GM12878 (cell line): ENCODE data around the gene PKP4. TPM values are rescaled to one million over a fixed set of nuclear protein-coding genes. Genes with fewer than 3 reads are reported as not detected.

Experiments used
- ATAC-seq: fragments of 200-7000 bp; cut with Tn5 transposase; 3 replicates; pipeline ENCODE4 v1.9.1; 2020; ENCODE audit warnings: mild to moderate bottlenecking, moderate library complexity
- BruUV-seq: library from RNA; stranded (reverse); fragments of 400-500 nt; replicated peaks from 2 replicates; lab custom pipeline; 2021; lab: Mats Ljungman, UMichigan
- CTCF ChIA-PET: fragments of 300-600 bp; sonication (Branson Sonifier 250); formaldehyde crosslinking; extraction: SDS; loops from one replicate; lab custom pipeline; 2021; ENCODE audit warnings: inconsistent platforms; lab: Yijun Ruan, JAX
- POLR2A ChIA-PET: fragments of 350-600 bp; formaldehyde crosslinking; extraction: SDS; loops from one replicate; lab custom pipeline; 2021; ENCODE audit warnings: inconsistent platforms; lab: Charles Lee
- RAD21 ChIA-PET: fragments of 300-600 bp; sonication (Branson Sonifier 250); formaldehyde crosslinking; loops from one replicate; lab custom pipeline; 2023; ENCODE audit warnings: antibody characterized with exemption; ENCODE audit not compliant: unreplicated experiment; lab: Charles Lee
- SMC1A ChIA-PET: fragments of 300-600 bp; sonication (Branson Sonifier 250); formaldehyde crosslinking; loops from one replicate; lab custom pipeline; 2023; ENCODE audit not compliant: unreplicated experiment, uncharacterized antibody; lab: Charles Lee
- DNase-seq: peaks from one replicate; pipeline ENCODE4 v3.0.0-alpha.2; 2011; ENCODE audit warnings: low read depth, low spot score
- FAIRE-seq: peaks from 3 replicates; lab custom pipeline; 2011; peaks lifted over from hg19 to GRCh38; lab: Jason Lieb, UNC
- H2AFZ ChIP-seq: 2 replicates; pipeline ENCODE4 v1.6.0; 2011; ENCODE audit warnings: low read depth, low read length, control low read depth; ENCODE audit not compliant: control insufficient read depth
- H3K27ac ChIP-seq: 2 replicates; pipeline ENCODE4 v1.5.1; 2011; ENCODE audit warnings: control low read depth; ENCODE audit not compliant: control insufficient read depth, insufficient read depth
- H3K27me3 ChIP-seq, 2 experiments: replicated peaks in 1 of 2; 2 replicates each; pipeline versions ENCODE4 v1.6.0 to v1.6.1; 2011; ENCODE audit warnings: low read length in 1 of 2; ENCODE audit not compliant: control insufficient read depth in 2 of 2, insufficient read depth in 2 of 2
- H3K36me3 ChIP-seq, 2 experiments: 2 replicates each; pipeline ENCODE4 v1.5.1; 2011; ENCODE audit warnings: low read length in 1 of 2; ENCODE audit not compliant: control insufficient read depth in 2 of 2, insufficient read depth in 2 of 2
- H3K4me1 ChIP-seq: 2 replicates; pipeline ENCODE4 v1.6.1; 2011; ENCODE audit warnings: mild to moderate bottlenecking, low read length, moderate library complexity, mixed read lengths; ENCODE audit not compliant: control insufficient read depth, insufficient read depth
- H3K4me2 ChIP-seq: 2 replicates; pipeline ENCODE4 v1.6.0; 2011; ENCODE audit warnings: control low read depth; ENCODE audit not compliant: control insufficient read depth, insufficient read depth
- H3K4me3 ChIP-seq: fragments of 200-600 bp; sonication (generic); 2 replicates; pipeline ENCODE4 v1.5.1; 2016
- H3K79me2 ChIP-seq: 2 replicates; pipeline ENCODE4 v1.6.0; 2011; ENCODE audit warnings: low read length; ENCODE audit not compliant: control insufficient read depth, insufficient read depth
- H3K9ac ChIP-seq: 2 replicates; pipeline ENCODE4 v1.8.0; 2011; ENCODE audit warnings: low read length, control low read depth, mixed read lengths; ENCODE audit not compliant: control insufficient read depth, insufficient read depth
- H3K9me3 ChIP-seq: replicated peaks from 3 replicates; pipeline ENCODE4 v1.5.1; 2011; ENCODE audit warnings: mild to moderate bottlenecking, low read length; ENCODE audit not compliant: control insufficient read depth, insufficient read depth
- H4K20me1 ChIP-seq: 2 replicates; pipeline ENCODE4 v1.6.0; 2011; ENCODE audit not compliant: control insufficient read depth, insufficient read depth
- BCL11A ChIP-seq: IDR thresholded peaks from 2 replicates; pipeline ENCODE4 v1.6.1; 2011; ENCODE audit warnings: low read depth, low read length
- EGR1 ChIP-seq, 2 experiments: IDR thresholded peaks; 1 replicate in 1 of 2; 2 replicates in 1 of 2; pipeline ENCODE4 v1.6.1; 2011 to 2012; ENCODE audit warnings: low read depth in 2 of 2, low read length in 2 of 2, borderline replicate concordance in 1 of 2, mild to moderate bottlenecking in 1 of 2, moderate library complexity in 1 of 2
- HDGF ChIP-seq: fragments of 450-650 bp; IDR thresholded peaks from 2 replicates; pipeline ENCODE4 v1.6.1; 2016; ENCODE audit warnings: antibody characterized with exemption
- IRF3 ChIP-seq: fragments of 450-650 bp; IDR thresholded peaks from 2 replicates; pipeline ENCODE4 v1.6.1; 2014; ENCODE audit warnings: mild to moderate bottlenecking
- JUNB ChIP-seq: IDR thresholded peaks from 2 replicates; pipeline ENCODE4 v1.6.1; 2016; ENCODE audit warnings: antibody characterized with exemption, mild to moderate bottlenecking
- MXI1 ChIP-seq: fragments of 150-350 bp; IDR thresholded peaks from 2 replicates; pipeline ENCODE4 v1.6.1; 2011; ENCODE audit warnings: low read depth, mild to moderate bottlenecking, inconsistent platforms, low read length, improper control_type of control experiment
- MYC ChIP-seq: IDR thresholded peaks from 2 replicates; pipeline ENCODE4 v1.6.1; 2011; ENCODE audit warnings: mild to moderate bottlenecking, low read length, moderate library complexity, inconsistent platforms; ENCODE audit not compliant: insufficient read depth, insufficient replicate concordance, insufficient read length, severe bottlenecking
- NBN ChIP-seq: fragments of 450-650 bp; IDR thresholded peaks from 2 replicates; pipeline ENCODE4 v1.6.1; 2016
- RCOR1 ChIP-seq: conservative IDR thresholded peaks from 2 replicates; pipeline ENCODE4 v1.6.1; 2012; ENCODE audit warnings: low read depth, low read length, improper control_type of control experiment
- SMAD1 ChIP-seq: fragments of 450-650 bp; IDR thresholded peaks from 2 replicates; pipeline ENCODE4 v1.6.1; 2018; ENCODE audit warnings: mild to moderate bottlenecking, low read depth; ENCODE audit not compliant: partially characterized antibody
- SMAD5 ChIP-seq: IDR thresholded peaks from 2 replicates; pipeline ENCODE4 v1.6.1; 2016; ENCODE audit warnings: antibody characterized with exemption, low read depth
- SRF ChIP-seq, 2 experiments: IDR thresholded peaks; 2 replicates each; pipeline ENCODE4 v1.6.1; 2011; ENCODE audit warnings: low read depth in 2 of 2, low read length in 2 of 2, mild to moderate bottlenecking in 1 of 2, moderate library complexity in 1 of 2
- TCF12 ChIP-seq: IDR thresholded peaks from 2 replicates; pipeline ENCODE4 v1.6.1; 2011; ENCODE audit warnings: low read depth, mild to moderate bottlenecking, low read length
- ZNF24 ChIP-seq: fragments of 450-650 bp; IDR thresholded peaks from 2 replicates; pipeline ENCODE4 v1.6.1; 2017; ENCODE audit warnings: antibody characterized with exemption, mild to moderate bottlenecking
- WGBS: methylation state at CpG from one replicate; pipeline ENCODE4 v1.1.6; 2016; ENCODE audit warnings: low lambda C conversion rate; ENCODE audit not compliant: insufficient replicate concordance, insufficient coverage; ENCODE audit errors: missing lambda C conversion rate; 5-methylcytosine and 5-hydroxymethylcytosine counted together
- in situ Hi-C: fragments of 300-500 bp; cut with MboI; formaldehyde crosslinking; loops from 9 replicates; pipeline ENCODE4 v1.14.3; 2018; ENCODE audit warnings: mixed read lengths
- intact Hi-C: fragments of 100-400 bp; cut with micrococcal nuclease; formaldehyde crosslinking; loops from one replicate; pipeline ENCODE4 v1.14.2; 2022; ENCODE audit not compliant: unreplicated experiment
- polyA plus RNA-seq, 11 experiments: library from polyadenylated mRNA; depleted of rRNA in 4 of 11; unstranded in 6 of 11; stranded (reverse) in 5 of 11; fragments of >200 nt; fragmentation: Nextera tagmentation in 4 of 11; fragmentation: Illumina TruSeq in 1 of 11; extraction: Ambion mirVana in 4 of 11; extraction: Trizol in 1 of 11; gene quantifications; 1 replicate in 1 of 11; 2 replicates in 10 of 11; pipeline versions ENCODE4 v1.2.1 to v1.2.3, GENCODE V29; 2011 to 2016; ENCODE audit warnings: inconsistent platforms in 2 of 11, missing spikeins in 2 of 11, low read depth in 1 of 11
- total RNA-seq, 4 experiments: library from RNA; depleted of rRNA in 3 of 4; stranded (reverse); fragments of >200 nt in 3 of 4; fragmentation: Illumina TruSeq in 1 of 4; extraction: Trizol in 1 of 4; gene quantifications; 2 replicates each; pipeline versions ENCODE4 v1.2.1 to v1.2.3, GENCODE V29; 2013 to 2021
- TF ChIP-seq, protein P1 (sequence below): fragments of 450-650 bp; IDR thresholded peaks from 2 replicates; pipeline ENCODE4 v1.6.1; 2017; ENCODE audit warnings: low read depth, mild to moderate bottlenecking, moderate library complexity
- TF ChIP-seq, protein P2 (sequence below), 3 experiments: IDR thresholded peaks in 2 of 3; conservative IDR thresholded peaks in 1 of 3; 2 replicates each; pipeline ENCODE4 v1.5.1; 2011; ENCODE audit warnings: low read depth in 3 of 3, low read length in 3 of 3, mild to moderate bottlenecking in 3 of 3, control low read depth in 2 of 3, moderate library complexity in 2 of 3, inconsistent platforms in 1 of 3, mixed read lengths in 1 of 3; ENCODE audit not compliant: control insufficient read depth in 2 of 3, insufficient read depth in 1 of 3; ENCODE audit errors: extremely low read depth in 1 of 3

The PKP4 gene
- total and polyA plus RNA-seq, 10 of the 15 experiments (the other 5 are each of a cell fraction or from before 2014, with no cell fraction given) = 4.8 to 35.8 (median 17.7) TPM

- TF ChIP-seq IRF3 (no peak), ZNF24 (no peak), NBN (no peak), SMAD5 (no peak), EGR1 (IDR thresholded peaks at IDR 0.05; ENCODE audit: borderline replicate concordance in 1 of 2, low read depth in 2 of 2, low read length in 2 of 2) (no peak), RCOR1 (no peak), MXI1 (no peak)
Measured at GRCh38 chr2:158412206-158412605, 44.5 kb upstream of the PKP4 start (continued).

- CTCF ChIA-PET = no interaction called here
- ATAC-seq (no peak), DNase-seq (no peak), FAIRE-seq (no peak)
- intact Hi-C loops (no loop called here), in situ Hi-C loops (no loop called here)
- no peaks in the 10 kb centered on the region for H3K79me2 ChIP-seq
- H3K4me1 ChIP-seq = no peaks in the 10 kb centered on the region
- no peak overlapping the region for H3K4me2 ChIP-seq
- H2AFZ ChIP-seq = no peak overlapping the region
- no peak overlapping the region for H3K4me3 ChIP-seq
- no peak overlapping the region for H3K27ac ChIP-seq
- H3K9ac ChIP-seq = no peak overlapping the region
- TF ChIP-seq HDGF (no peak), SRF (IDR thresholded peaks at IDR 0.05; ENCODE audit: low read depth in 2 of 2, low read length in 2 of 2) (no peak), BCL11A (no peak), TCF12 (no peak), SMAD1 (no peak), JUNB (no peak), SMAD5 (no peak), MYC (no peak)
- TF ChIP-seq, protein P1, sequence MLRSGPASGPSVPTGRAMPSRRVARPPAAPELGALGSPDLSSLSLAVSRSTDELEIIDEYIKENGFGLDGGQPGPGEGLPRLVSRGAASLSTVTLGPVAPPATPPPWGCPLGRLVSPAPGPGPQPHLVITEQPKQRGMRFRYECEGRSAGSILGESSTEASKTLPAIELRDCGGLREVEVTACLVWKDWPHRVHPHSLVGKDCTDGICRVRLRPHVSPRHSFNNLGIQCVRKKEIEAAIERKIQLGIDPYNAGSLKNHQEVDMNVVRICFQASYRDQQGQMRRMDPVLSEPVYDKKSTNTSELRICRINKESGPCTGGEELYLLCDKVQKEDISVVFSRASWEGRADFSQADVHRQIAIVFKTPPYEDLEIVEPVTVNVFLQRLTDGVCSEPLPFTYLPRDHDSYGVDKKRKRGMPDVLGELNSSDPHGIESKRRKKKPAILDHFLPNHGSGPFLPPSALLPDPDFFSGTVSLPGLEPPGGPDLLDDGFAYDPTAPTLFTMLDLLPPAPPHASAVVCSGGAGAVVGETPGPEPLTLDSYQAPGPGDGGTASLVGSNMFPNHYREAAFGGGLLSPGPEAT = no peak
- TF ChIP-seq, protein P2, sequence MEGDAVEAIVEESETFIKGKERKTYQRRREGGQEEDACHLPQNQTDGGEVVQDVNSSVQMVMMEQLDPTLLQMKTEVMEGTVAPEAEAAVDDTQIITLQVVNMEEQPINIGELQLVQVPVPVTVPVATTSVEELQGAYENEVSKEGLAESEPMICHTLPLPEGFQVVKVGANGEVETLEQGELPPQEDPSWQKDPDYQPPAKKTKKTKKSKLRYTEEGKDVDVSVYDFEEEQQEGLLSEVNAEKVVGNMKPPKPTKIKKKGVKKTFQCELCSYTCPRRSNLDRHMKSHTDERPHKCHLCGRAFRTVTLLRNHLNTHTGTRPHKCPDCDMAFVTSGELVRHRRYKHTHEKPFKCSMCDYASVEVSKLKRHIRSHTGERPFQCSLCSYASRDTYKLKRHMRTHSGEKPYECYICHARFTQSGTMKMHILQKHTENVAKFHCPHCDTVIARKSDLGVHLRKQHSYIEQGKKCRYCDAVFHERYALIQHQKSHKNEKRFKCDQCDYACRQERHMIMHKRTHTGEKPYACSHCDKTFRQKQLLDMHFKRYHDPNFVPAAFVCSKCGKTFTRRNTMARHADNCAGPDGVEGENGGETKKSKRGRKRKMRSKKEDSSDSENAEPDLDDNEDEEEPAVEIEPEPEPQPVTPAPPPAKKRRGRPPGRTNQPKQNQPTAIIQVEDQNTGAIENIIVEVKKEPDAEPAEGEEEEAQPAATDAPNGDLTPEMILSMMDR (IDR thresholded peaks at IDR 0.05 in 2 of 3, conservative IDR thresholded peaks at IDR 0.05 in 1 of 3; ENCODE audit: control insufficient read depth in 2 of 3, extremely low read depth in 1 of 3, insufficient read depth in 1 of 3, low read depth in 3 of 3, low read length in 3 of 3) = no peak
- SMC1A ChIA-PET = no interaction called here
- H4K20me1 ChIP-seq = no peaks in the 10 kb centered on the region
- 0% methylated on average over 2 of the region's 2 CpGs for WGBS
- H3K27me3 ChIP-seq = no peaks in the 10 kb centered on the region
- H3K9me3 ChIP-seq = no peaks in the 10 kb centered on the region; the same call in 2 of the 3 replicates
- RAD21 ChIA-PET = no interaction called here
- H3K36me3 ChIP-seq = no peaks in the 10 kb centered on the region
- no TSS peak for BruUV-seq
- POLR2A ChIA-PET = no interaction called here
Measured at GRCh38 chr2:158413581-158413980, 43.2 kb upstream of the PKP4 start.
